Stimulated activated CD8-positive, alpha-beta memory T cell treated with anti-CD3 and anti-CD28 coated beads, Interleukin-12 subunit alpha, Interleukin-12 subunit beta, amount 100 ng/mL, for 4 hours (primary cell): ENCODE results near the gene NOS3.
A peak's percentile ranks its signal among the peaks of the same experiment; 100 is the strongest.
"Not testable (repeated sequence)": the region's sequence is repeated elsewhere in the genome, so short reads cannot be mapped to it uniquely, and the experiment has no call there.

Experiments
- DNase-seq: peaks from one replicate; pipeline ENCODE4 v3.0.0-alpha.2; 2020; ENCODE audit warnings: low read depth

Gene NOS3

GRCh38 chr7:151000897-151001495, 10.2 kb downstream of the NOS3 start:
- DNase-seq = no peak

- DNase-seq = no peak
Observed at GRCh38 chr7:151001546-151001945, 10.7 kb downstream of the NOS3 start.

GRCh38 chr7:151003572-151003971, 12.8 kb downstream of the NOS3 start:
- DNase-seq = no peak

- no peak for DNase-seq
Observed at GRCh38 chr7:151005566-151005965, 14.7 kb downstream of the NOS3 start.

- DNase-seq = no peak
Observed at GRCh38 chr7:151006590-151007300, 15.9 kb downstream of the NOS3 start.

- DNase-seq = no peak
Observed at GRCh38 chr7:151007469-151007898, 16.7 kb downstream of the NOS3 start.

- DNase-seq = no peak
Observed at GRCh38 chr7:151008143-151008510, 17.3 kb downstream of the NOS3 start.

- DNase-seq = peak; percentile 54
Observed at GRCh38 chr7:151008511-151009323, 17.9 kb downstream of the NOS3 start.

- DNase-seq = no peak
Observed at GRCh38 chr7:151009327-151010036, 18.7 kb downstream of the NOS3 start.

GRCh38 chr7:151010037-151010306, 19.2 kb downstream of the NOS3 start:
- no peak for DNase-seq

- no peak for DNase-seq
Observed at GRCh38 chr7:151010307-151011096, 19.7 kb downstream of the NOS3 start.

GRCh38 chr7:151011097-151011409, 20.2 kb downstream of the NOS3 start:
- DNase-seq = no peak

- not testable (repeated sequence) for DNase-seq
Observed at GRCh38 chr7:151011616-151012015, 20.8 kb downstream of the NOS3 start.

- DNase-seq = no peak
Observed at GRCh38 chr7:151012031-151012692, 21.3 kb downstream of the NOS3 start.

GRCh38 chr7:151012911-151013347, 22.1 kb downstream of the NOS3 start:
- no peak for DNase-seq

GRCh38 chr7:151013356-151013732, 22.5 kb downstream of the NOS3 start:
- DNase-seq = no peak

GRCh38 chr7:151013733-151014497, 23.1 kb downstream of the NOS3 start:
- DNase-seq = peak; percentile 59

GRCh38 chr7:151014950-151015349, 24.1 kb downstream of the NOS3 start:
- DNase-seq = no peak

GRCh38 chr7:151015967-151016366, 25.1 kb downstream of the NOS3 start:
- no peak for DNase-seq

GRCh38 chr7:151016505-151016904, 25.7 kb downstream of the NOS3 start:
- no peak for DNase-seq

GRCh38 chr7:151016942-151017341, 26.1 kb downstream of the NOS3 start:
- no peak for DNase-seq
